Activated CD4-positive, alpha-beta T cell treated with anti-CD3 and anti-CD28 coated beads, Interleukin-2, amount 50 U/mL, for 1 hour (primary cell): ENCODE measurements around the gene SMAD7.

Experiments used
- DNase-seq: peaks from one replicate; pipeline ENCODE4 v3.0.0-alpha.2; 2020

SMAD7 gene, protein sequence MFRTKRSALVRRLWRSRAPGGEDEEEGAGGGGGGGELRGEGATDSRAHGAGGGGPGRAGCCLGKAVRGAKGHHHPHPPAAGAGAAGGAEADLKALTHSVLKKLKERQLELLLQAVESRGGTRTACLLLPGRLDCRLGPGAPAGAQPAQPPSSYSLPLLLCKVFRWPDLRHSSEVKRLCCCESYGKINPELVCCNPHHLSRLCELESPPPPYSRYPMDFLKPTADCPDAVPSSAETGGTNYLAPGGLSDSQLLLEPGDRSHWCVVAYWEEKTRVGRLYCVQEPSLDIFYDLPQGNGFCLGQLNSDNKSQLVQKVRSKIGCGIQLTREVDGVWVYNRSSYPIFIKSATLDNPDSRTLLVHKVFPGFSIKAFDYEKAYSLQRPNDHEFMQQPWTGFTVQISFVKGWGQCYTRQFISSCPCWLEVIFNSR

DNA sequence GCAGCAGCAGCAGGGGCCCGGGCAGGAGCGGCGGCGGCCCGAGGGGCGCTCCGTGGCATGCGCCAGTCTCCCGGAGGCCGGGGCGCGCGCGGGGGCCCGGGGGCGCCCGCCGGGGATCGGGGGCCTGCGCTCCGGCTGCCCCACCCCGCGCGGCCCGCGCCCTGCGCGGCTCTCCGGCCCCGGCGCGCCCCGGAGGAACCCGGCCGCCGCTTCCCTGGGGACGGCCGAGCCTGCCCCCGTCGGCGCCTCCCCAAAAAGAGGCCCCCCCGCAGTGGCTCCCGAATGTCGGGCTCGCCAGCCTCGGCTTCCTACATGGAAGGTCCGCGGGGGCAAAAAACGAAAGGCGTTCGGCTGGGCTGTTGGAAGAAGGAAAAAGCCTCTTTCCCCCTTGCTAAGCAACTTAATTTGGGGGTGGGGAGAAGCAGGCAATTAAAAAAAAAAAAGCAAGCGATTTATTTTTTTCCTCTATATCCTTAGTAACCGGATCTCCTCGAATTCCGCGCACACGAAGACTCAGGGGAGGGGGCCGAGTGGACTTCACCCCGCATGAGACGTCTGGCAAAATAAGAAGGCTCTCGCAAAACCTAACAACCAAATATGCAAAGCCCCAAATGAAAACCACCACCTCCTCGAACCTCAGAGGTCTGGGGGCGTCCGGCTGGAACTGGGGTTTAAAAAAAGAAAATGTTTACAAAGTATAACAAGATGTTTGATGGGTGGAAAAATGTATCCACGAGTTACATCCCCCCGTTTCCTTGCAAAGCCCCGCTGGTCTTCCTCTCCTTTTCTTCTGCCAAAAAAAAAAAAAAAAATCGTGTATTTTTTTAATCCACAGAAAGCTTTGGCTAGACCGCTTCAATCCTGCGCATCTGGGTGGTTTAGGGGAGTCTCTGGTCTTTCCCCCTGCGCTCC lies at the start of gene SMAD7:
SMAD7 (minus strand) TSS at position 430 of the 912 bp plus-strand sequence. CDS start 541 bp downstream, outside the sequence.
- DNase-seq, result no peak

DNA sequence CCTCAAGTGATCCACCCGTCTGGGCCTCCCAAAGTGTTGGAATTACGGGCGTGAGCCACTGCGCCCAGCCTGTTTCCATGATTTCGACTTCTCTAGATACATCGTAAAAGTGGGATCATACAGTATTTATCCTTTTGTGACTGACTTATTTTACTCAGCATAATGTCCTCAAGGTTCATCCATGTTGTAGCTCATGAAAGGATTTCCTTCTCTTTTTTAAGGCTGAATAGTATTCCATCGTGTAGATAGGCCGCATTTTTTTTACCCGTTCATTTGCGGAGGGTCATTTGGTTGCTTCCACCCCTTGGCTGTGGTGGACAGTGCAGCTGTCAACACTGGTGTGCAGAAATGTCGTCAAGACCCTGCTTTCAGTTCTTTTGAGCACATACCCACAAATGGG lies 48.8 kb upstream of the SMAD7 start:
- no peak for DNase-seq

DNA sequence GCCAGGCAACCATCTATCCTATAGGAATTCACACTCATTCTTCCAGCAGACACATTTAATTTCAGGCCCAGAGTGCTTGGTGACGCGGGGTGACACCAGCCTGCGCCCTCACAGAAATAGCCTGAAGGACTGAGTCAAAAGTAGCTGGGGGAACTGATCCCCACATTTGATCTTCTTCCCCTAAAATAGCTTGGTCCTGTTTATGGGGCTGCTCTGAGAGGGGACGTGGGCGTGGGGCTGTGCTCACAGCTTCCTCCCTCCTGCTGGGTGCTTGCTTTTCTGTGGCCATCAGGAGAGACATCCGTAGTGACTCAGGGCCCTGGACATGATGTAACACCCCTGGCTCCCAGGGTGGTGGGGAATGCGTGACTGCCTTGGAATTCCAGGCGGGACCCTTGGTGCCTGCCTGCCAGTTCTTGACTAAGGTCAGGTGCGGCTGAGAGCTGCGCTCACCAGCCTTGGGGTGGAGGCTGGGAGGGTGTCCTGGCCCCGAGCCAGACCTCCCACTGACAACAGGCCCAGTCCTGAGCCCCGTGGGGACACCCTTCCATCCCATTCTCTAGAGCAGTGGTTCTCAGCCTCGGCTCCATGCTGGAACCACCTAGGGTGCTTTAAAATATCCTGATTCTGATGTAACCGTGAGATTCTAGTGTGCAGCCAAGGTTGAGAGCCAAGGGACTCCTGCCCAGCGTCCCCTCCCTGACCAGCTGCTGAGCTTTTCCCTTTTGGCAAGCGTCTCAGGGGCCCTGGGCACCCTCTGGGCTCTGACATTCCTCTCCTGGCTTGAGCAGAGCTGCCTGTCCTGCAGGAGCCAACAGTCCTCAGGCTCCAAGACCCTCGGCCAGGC lies 47.4 kb upstream of the SMAD7 start:
- no peak for DNase-seq

DNA sequence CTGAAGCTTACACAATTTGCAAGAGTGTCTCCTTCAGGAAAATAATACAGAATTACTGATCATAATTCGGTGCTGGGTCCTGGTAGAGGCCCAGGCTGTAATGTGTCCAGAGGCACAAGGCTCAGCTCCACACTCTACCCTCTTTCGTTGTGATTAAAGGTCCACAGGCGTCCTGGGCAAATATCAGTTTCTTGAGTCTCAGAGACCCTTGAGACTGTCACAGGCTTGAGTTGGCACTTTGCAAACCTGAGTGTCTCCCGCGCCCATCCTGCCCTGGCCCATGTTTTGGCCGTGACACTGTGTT lies 46.9 kb upstream of the SMAD7 start:
- DNase-seq, result no peak

DNA sequence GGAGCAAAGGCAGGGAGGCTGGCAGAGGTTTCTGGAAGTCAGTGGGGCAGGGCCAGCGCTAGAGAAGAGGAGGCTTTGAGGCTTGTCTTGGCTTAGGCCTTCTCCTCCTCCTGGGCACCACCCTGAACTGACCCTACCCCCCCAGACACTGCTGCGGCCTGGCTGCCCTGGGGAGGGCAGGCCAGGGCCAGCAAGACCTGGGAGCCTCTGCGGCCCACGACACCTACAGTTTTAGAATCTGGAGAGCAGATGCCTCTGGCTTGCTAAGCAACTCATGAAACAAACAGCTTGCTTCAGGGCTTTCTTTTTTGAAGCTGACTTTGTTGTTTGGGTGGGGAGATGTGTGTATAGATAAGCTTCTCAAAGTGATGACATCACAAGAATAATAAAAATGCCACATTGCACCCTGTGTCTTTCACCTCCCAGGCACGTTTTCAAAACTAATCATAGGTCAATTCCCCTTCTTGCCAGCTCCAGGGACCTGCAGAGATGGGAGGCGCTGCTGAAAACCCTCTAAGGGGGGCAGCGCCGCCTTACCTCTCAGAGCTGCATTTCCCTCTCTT lies 46.2 kb upstream of the SMAD7 start:
- DNase-seq, result peak; percentile 25

DNA sequence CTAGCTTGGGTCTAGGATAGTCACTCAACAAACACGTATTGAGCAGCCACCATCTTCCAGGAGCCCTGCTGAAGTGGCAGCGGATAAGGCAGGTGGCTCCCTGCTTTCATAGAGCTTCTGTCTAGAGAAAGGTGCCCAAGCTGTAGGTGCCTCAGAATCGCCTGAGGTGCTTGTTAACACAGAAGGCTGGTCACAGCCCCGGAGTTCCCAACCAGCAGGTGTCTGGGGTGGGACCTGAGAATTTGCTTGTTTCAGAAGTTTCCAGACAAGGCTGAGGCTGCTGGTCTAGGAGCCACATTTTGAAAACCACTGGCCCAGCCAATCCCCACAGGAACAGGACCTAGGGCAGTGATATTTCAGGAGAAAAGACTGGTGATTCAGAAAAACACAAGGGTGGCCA lies 45.3 kb upstream of the SMAD7 start:
- DNase-seq, result no peak

DNA sequence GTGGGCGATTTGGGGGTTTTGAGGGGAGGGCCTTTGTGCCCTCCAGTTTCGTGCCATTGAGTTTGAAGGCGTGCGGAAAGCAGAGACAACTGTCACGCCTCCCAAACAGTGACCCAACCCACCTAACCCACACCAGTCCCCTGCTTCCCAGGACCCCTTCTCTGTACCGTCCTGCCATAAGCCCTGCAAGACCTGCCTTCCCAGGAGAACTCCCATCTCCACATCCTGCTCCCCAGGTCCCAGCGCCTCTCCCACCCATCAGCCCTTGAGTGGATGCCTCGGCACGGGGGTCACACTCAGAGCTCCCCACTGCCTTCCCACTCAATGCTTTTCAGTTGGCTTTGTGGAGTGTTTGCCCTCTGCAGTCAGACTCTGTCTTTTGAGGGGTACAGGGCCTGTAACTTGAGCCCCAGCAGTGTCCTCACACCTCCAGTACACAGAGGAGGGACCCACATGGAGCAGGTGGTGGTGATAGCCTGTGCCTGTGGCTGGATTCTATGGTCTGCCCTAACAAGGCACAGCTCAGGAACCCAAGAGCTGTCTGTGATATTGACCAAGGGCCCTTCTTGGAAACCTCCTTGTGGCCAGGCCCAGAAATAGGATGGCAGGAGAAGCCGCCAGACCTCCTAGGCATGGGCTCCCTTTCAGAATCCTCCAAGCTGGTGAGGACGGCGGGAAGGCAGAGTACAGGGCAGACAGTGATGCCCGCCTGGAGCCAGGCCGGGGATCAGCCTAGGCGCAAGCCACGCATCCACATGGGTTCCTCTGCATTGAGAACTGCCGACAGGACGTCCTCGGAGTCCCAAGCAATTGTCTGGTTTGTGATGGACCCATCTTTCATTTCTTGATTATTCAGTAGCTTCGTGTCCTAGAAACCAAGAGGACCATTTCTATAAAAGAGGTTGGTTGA lies 44.4 kb upstream of the SMAD7 start:
- no peak for DNase-seq

DNA sequence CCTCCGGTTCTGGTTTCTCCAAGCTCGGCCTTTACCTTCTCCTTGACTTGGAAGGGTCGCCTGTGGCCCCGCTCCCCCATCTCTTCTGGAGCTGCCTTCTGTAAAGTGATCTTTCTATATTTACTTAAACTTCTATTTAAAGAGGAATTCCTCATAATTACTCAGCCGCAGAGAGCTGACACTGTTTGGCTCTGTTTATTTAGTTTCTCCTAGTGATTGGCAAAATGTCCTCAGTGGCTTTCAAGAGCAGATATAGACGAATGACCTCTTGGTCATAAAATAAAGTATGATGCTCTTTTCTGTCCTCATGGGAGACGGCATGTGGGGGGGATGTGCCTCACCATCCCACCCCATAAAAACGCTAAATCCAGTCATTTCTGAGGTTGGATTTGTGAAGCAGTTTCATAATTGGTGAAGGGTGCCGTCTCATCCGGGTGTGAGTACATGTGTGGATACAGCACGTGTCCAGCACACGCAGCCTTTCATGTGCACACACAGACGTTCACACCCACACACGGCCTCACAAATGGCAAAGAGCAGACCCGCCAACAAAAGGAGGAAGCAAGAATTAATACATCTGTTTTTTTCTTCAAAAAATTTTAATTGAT lies 43.4 kb upstream of the SMAD7 start:
- DNase-seq, result no peak

DNA sequence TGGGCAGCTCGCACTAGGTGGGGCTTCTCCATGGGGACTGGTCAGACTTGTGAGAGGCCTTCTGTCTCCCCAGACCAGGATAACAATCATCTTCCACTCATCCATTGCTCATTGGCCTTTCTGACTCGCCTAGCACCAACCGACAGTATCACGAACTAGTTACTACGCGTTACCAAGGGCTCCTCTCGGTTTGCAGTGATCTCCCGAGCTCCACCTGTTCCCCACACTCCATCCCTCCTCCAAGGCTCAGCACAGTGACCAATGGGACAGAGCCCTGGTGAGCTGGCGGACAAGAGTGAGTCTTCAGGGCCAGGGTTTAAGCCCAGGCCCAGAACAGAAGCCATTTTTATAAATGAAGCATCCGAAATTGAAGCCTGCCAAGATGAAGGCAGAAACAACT lies 42.8 kb upstream of the SMAD7 start:
- no peak for DNase-seq

DNA sequence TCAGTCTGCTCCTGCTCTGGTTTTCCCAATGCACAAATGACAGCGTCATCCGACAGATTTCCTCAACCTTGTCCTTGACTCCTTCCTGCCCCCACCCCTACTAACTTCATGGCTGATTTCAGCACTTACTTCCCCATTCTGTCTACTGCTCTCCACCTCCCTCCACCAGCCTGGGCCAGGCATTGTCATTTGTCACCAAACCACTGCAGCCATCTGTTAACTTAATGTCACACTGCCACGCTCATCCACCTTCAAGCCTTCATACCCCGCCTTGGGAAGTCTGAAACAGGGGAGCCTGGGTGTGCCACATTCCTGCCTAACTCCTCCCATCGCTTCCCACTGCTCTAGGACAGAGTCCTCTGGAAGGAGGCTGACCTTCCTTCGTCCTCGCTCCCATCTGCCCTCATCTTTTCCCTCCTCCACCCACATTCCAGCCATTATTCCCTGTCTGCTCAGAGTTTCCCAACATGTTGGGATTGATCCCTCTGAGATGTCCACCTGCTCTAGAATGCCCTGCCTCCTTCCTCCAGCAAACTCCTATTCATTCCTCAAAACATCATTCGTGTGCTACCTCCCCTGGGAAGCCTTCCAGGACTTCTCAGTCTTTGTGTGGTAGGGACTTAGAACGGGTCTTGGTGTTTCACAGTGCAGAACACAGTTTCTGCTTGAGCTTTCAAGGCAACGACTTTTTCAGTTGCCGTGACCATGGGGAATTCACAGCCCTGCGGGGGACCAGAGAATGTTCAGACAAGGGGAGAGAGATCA lies 42.2 kb upstream of the SMAD7 start:
- DNase-seq, result no peak

DNA sequence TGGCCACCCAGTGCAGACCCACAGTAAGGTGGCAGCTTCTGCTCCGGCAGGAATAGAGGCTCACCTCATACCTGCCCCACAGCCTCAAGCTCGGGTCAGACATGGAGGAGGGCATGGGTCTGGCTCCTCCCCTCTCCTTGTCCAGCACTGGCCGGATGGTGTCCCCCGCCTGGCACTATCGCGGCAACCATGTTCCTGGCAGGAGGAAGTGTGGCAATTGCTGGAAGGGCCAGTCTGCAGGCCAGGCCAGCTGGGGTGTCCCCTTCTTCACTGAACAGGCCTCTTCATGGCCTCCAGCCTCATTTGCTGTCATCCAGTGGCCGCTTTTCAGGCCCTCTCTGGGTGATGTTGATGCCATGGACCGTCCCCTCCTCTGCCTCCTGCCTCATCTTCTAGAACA lies 41.4 kb upstream of the SMAD7 start:
- DNase-seq, result no peak

DNA sequence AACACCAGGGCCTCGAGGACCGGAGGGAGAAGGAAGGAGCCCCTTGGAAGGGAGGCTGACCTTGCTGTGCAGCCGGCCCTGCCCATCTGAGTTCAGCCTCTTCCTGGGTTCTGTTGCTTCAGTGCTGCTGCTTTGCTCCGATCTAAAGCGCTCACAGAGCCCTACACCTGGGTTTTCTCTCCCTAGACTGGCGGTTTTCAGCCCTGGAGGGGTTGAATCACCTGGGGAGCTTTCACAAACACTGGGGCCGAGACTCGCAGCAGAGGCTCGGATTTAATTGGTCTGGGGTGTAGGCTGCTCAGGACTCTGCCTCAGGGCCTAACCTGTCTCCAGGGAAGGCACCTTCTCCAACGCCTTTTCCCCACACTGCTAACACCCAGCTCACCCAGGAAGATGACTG lies 40.9 kb upstream of the SMAD7 start:
- DNase-seq, result no peak

DNA sequence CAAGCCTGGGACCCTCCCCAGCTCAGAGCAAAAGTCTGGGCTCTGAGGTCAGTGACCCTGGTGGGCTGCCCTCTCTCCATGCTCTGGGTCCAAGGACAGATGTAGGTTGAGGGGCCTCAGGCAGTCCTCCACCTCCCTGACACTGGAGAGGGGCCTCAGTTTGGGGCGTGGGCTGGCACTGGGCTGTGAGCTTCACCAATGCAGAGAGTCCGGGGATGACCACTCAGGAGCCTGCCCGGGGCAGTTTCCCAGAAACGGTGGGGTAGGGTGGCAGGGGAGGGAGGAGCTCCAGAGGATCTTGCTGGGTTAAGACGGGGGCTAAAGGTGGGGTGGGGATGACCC lies 40.5 kb upstream of the SMAD7 start:
- DNase-seq, result no peak

DNA sequence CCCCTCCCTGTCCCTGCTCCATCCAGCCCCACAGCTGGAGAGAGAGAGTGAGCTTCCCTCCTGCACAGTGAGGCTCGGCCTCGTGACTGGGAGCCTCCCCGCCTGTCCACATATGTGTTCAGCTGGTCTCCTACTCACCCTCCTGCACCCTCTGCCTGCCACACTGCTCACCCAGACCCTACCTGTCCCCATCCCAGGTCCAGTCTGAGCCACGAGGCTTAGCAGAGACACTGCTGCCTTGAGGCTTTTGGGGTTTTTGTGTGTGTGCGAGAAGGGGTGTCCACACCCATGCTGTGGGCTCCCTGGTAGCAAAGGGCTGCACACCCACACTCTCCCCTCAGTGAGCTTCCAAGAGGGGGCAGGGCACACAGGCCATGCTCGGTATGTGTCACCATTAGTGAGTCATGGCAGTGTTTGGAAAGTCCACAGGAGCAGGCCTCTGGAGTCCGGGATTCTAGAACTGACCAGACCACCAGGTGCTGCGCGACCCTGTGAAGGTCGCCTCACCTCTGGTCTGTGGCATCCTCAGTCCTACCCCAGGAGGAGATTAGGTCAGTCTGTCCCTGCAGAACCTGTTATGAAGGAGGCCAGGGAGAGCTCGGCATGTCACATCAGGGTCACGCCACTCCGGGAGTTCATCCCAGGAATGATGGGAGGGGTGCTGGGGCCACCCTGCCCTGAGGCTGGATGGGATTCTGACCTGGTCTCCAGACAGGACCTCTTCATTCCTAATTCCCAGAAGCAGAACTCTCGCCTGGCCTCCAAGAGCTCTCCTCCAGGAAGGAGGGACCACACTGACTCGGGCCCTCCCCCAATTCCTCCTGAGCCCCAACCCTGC lies 39.9 kb upstream of the SMAD7 start:
- no peak for DNase-seq

DNA sequence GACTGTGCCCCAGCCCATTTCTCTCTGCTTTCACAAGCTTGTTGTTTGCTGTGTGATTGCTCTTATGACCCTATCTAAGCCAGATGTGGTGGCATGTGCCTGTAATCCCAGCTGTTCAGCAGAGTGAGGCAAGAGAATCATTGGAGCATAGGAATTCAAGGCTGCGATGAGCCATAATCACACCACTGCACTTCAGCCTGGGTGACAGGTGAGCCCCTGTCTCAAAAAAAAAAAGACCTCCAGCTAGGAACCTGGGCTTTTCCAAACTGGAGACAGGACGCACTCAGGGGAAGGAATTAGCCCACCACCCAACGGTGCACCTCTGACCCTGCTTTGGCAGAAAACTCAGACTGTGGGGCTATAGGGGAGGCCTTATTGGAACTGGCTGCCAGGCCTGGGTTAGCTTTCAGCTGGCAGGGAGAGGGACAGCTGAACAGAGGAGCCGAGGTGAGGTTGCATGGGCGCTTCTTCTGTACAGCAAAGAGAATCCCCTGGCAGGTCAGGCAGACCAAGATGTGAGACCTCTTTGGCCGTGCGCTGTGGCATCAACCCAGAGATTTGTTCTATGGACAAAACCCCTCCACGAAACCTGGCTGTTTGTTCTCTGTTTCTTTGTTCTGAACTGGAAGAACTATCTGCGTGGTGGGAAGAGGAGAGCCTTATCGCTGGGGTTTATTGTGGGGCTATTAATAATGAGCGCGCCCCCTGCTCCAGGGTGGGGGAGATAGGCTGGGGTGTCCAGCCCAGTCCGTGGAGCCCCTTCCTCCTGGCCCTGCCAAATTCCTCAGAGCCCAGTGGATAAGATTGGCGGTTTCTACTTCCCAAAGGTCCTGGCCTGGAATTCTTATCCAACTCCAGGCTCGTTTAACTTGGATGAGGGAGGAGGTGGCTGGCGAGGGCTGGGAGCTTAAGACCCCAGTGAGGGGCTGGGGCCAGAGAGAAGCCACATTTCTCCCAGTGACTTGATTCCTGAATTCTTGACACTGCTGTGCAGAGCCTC lies 38.8 kb upstream of the SMAD7 start:
- DNase-seq, result no peak

DNA sequence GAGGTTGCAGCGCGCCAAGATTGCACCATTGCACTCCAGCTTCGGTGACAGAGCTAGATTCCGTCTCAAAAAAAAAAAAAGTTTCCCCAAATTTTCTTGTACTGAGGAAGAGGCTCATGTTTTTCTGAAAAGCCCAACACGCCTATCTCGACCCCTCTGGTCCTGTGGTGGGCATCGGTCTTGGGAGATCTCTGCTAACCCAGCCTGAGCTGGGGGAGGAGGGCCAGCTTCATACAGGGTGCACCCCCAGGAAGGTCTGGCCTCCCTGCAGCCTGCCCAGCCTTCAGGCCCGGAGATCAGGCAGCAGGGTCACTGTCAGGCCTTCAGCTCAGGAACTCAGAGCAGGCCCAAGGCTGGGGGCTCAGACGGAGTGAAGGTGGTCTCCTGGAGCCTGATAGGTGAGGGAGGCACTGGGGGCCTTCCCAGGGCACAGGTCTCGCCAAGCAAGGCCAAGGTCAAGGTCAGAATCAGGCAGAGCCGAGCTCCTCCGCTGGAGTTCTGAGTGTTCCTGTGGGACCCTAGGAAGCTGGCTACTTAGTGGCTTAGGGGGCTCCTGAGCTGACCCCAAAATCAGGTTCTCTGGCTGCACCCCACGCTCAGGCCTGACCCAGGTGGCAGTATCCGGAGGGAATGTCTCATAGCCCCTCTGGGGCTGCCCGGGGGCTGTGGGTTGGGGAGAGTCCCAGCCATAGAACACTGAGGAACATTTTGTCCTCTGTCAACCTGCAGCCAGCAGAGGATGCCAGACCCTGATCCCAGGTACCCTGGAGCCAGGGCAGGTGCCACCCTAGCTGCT lies 37.9 kb upstream of the SMAD7 start:
- DNase-seq, result no peak

DNA sequence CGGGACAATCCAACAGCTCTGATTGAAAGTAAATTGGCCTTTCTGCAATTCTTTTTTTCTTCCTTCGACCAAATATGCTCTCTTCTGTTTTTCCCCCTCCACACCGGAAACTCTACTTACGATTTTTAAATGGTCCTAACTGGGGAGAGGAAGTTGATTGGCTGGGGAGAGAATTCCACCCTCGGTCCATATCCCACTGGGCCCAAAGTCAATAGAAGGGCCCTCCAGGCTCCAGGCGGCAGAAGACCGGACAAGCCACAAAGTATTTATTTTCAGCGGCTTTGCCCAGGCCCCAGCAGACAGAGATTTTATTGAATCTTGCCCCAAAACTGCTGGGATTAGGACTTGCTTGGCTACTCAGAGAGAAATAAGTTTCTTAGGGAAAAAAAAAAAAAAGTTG lies 37.1 kb upstream of the SMAD7 start:
- DNase-seq, result no peak
